Activated CD4-positive, alpha-beta T cell treated with anti-CD3 and anti-CD28 coated beads, Interleukin-10, Interleukin-2, amounts not matched to agents 100 ng/mL and 50 ng/mL, durations not matched to agents 16 hours and 8 hours (primary cell): ENCODE results near the gene BRPF1.

Source experiments
- DNase-seq: peaks from one replicate; pipeline ENCODE4 v3.0.0-alpha.2; 2020

The BRPF1 gene

DNA sequence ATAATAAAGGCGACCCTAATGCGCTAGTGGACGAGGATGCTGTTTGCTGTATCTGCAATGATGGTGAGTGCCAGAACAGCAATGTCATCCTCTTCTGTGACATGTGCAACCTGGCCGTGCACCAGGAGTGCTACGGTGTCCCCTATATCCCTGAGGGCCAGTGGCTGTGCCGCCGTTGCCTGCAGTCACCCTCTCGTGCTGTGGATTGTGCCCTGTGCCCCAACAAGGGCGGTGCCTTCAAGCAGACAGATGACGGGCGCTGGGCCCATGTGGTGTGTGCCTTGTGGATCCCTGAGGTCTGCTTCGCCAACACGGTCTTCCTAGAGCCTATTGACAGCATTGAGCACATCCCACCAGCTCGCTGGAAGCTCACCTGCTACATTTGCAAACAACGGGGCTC lies 7.6 kb downstream of the BRPF1 start:
- DNase-seq, result no peak

DNA sequence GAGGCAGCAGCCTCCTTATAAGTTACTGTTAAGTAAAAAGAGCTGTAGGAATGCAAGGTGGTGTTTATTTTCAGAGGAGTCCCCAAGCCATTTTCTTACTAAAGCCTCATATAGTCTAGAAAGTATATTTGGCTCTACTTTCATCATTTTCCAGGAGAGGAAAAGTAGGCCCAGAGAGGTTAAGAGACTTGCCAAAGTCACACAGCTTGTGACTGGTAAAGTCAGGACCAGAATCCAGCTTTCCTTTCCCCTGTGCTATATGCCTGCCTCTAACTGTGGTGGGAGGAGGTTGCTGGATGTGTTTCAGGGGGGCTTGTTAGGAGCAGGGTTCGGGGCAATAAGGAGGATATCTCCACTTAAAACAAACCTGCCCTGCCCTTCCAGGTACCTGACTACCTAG lies 11.0 kb downstream of the BRPF1 start:
- no peak for DNase-seq

DNA sequence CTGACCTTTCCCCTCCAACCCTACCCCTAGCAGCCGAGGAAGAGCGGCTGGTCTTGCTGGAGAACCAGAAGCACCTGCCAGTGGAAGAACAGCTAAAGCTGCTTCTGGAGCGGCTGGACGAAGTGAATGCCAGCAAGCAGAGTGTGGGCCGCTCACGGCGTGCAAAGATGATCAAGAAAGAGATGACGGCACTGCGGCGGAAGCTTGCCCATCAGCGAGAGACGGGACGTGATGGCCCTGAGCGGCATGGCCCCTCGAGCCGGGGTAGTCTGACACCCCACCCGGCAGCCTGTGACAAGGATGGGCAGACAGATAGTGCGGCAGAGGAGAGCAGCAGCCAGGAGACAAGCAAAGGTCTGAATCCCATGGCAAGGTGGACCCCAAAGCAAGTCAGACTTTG lies 12.0 kb downstream of the BRPF1 start:
- DNase-seq, result no peak

DNA sequence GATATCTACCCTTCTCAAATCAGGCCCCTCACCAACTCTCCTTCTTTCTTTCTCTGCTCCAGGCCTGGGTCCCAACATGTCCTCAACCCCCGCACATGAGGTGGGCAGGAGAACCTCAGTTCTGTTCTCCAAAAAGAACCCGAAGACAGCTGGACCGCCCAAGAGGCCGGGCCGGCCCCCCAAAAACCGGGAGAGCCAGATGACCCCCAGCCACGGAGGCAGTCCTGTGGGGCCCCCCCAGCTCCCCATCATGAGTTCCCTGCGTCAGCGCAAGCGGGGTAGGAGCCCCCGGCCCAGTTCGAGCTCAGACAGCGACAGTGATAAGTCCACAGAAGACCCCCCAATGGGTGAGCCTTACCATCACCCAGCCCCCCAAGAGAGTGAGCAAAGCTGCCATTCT lies 12.6 kb downstream of the BRPF1 start:
- DNase-seq, result no peak

DNA sequence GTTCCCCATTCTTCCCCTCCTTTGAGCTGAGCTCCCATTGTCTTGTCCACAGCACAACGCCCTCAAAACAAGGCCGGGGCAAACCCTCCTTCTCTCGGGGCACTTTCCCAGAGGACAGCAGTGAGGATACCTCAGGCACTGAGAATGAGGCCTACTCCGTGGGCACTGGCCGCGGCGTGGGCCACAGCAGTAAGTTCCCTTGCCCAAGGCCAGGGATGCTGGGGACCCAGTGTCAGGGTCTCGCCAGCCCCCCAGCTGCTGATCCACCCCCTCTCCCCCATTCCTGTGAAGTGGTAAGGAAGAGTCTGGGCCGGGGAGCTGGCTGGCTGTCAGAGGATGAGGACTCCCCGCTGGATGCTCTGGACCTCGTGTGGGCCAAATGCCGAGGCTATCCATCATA lies 14.0 kb downstream of the BRPF1 start:
- no peak for DNase-seq

DNA sequence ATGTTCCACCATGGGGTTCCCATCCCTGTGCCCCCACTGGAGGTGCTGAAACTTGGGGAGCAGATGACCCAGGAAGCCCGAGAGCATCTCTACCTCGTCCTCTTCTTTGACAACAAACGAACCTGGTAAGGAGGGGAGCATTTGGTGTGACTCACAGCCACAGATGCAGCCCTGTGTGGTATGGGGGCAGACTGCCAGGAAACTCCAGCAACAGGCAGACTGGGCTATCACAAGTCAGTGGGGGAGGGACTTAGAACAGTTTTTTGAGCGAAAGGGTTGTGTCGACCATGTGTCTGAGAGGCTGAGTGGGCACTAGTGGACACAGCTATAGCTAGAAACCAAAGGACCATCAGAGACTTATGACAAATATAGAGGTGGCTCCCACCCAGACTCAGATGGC lies 14.8 kb downstream of the BRPF1 start:
- no peak for DNase-seq

DNA sequence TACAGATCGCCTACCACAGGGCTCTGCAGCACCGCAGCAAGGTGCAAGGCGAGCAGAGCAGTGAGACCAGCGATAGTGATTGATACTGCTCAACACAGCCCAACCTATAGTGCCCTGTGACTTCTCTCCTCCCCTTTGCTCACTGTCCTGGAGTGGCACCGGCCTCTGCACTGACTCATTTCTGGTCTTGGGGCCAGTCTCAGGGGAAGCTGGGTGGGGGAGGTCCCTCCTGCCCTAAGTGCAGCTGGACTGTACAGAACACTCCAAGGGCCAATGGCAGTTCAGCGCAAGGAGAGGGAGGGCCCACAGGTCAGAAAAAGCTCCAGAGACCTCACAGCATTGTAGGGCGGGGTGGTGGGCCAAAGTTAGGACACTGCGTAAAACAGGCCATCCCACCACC lies 15.7 kb downstream of the BRPF1 start:
- no peak for DNase-seq

DNA sequence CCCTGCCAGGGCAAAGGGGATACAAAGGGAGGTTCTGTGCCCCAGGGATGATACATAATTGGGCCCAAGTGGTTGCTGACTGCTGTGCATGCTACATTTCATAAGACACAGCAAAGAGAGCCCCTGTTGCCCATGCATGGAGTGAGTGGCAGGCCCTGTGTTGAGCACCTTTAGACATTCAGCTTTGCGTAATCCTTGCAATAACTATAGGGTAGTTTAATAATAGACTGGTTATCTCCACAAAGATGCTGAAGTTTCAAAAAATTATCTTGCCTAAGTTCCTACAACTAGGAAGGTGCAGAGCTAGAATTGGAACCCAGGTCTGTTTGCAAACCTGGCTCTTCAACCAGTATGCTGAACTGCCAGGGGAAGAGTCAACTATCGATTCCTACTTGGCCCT lies 16.5 kb downstream of the BRPF1 start:
- no peak for DNase-seq

DNA sequence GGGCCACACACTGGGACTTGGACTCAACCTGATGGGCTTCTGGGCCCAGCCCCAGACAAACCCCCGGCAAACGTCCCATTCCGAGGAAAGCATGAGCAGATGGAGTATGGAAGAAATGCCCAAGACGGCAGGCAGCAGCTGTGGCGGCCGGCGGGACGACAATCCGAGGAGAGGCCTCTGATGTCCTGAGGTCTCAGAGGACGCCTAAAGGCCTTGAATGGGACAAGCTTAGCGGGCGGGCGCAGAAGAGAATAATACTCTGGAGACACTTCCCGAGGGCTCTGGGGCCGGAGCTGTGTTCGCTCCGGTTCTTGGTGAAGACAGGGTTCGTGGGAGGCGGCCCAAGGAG lies 17.7 kb downstream of the BRPF1 start:
- no peak for DNase-seq

DNA sequence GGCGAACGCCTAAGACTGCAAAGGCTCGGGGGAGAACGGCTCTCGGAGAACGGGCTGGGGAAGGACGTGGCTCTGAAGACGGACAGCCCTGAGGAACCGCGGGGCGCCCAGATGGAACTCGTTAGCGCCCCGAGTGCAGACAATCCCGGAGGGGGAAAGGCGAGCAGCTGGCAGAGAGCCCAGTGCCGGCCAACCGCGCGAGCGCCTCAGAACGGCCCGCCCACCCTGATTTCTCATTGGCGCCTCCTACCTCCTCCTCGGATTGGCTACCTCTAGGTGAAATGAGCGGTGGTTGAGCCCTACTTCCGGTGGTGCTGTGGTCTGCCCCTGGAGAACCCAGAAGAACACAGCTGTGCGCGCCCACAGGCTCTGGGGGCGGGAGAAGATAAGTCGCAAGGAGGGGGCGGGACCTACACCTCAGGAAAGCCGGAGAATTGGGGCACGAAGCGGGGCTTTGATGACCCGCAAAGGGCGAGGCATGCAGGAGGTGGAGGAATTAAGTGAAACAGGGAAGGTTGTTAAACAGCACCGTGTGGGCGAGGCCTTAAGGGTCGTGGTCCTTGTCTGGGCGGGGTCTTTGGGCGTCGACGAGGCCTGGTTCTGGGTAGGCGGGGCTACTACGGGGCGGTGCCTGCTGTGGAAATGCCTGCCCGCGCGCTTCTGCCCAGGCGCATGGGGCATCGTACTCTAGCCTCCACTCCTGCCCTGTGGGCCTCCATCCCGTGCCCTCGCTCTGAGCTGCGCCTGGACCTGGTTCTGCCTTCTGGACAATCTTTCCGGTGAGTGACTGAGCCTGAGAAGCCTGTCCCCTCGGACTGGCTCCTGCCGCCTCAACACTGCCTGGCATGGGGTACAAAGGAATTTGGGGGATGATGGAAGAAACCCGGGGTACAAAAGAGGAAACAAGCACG lies 18.4 kb downstream of the BRPF1 start, which contains the start of gene OGG1:
Gene OGG1, plus strand, starts transcription at position 308 of the 911 bp plus-strand sequence. Its CDS starts 335 bp downstream, at position 643.
- peak; percentile 99 for DNase-seq

DNA sequence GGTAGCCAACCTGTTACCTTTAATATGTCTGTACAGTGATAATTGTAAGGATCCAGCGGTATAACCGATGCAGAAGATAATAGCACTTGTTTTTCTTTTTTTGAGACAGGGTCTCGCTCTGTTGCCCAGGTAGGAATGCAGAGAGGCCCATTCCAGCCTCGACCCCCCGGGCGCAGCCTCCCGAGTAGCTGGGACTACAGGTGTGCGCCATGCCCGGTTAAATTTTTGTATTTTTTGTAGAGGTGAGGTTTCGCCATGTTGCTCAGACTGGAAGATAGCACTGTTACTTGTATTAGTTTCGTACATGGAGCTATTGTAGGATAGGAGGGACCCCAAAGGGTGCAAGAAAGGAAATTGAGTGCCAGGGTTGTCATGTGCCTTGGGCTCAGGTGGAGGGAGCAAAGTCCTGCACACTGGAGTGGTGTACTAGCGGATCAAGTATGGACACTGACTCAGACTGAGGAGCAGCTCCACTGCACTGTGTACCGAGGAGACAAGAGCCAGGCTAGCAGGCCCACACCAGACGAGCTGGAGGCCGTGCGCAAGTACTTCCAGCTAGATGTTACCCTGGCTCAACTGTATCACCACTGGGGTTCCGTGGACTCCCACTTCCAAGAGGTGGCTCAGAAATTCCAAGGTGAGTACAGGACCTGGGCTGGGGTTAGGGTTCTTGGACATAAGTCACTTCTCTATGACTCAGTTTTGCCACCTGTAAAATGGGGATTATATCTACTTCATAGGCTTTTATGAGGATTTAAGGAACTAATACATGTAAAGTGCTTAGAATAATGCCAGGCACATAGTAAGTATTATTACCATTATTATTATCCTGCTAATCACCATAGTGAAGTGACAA lies 19.2 kb downstream of the BRPF1 start:
- DNase-seq, result no peak

DNA sequence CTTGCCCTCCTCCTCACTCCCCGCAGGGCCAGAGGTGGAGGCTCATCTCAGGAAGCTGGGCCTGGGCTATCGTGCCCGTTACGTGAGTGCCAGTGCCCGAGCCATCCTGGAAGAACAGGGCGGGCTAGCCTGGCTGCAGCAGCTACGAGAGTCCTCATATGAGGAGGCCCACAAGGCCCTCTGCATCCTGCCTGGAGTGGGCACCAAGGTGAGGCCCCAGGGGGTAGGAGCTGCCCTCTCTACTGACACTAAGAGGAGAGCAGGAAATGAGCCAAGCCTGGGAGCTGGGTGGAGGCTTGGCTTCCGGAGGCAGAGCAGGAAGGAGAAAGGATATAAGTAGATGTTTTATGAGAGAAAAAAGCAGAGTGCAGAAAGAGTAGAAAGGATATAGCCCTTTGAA lies 23.1 kb downstream of the BRPF1 start:
- DNase-seq, result peak; percentile 21

DNA sequence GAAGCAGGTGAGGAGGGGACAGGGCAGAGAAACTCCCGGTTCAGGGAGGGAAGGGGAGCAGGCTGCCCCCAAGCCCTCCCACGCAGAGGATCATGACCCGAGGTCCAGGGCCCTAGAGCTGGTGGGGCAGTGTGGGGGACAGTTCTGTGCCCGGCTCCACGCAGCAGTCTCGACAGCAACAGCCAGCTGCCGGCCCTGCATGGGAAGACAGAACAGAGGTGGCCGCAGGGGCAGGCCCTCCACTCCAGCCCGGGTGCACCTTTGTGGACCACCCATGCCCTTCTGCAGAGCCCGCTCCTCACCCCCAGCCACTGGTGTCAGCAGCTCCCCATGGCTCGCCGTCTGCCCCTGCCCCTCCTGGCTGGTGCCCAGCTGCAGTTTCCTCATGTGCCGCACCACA lies 25.9 kb downstream of the BRPF1 start:
- DNase-seq, result no peak

DNA sequence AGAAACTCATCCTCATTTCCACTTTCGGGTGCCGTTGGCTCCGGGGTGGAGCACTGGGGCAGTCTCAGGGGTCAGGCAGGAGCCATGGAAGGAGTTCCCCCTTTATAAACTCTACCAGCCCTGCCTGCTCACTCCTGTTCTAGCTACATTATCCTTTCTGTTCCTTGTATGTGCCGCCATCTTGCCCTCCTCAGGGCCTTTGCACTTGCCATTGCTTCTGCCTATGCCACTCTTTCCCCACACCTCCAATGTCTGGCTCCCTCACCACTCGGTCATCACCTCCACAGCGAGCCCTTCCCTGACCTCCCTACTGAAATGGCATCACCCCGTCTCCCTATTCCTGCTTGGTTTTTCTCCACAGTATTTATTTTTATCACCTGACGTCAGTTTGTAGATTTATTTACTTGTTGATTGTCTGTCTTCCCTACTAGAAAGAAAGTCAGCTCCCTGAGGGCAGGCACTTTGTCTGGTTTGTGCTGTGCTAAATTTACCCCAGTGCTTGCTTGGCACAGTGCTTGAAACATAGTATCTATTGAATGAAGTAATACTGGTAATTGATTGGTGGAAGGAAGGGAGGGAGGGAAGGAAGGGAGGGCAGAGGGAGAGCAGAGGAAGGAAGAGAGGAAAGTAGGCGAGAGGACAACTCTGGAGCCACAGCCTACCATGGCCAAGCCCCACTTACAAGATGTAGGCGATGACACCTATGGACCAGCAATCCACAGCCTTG lies 29.4 kb downstream of the BRPF1 start:
- no peak for DNase-seq

DNA sequence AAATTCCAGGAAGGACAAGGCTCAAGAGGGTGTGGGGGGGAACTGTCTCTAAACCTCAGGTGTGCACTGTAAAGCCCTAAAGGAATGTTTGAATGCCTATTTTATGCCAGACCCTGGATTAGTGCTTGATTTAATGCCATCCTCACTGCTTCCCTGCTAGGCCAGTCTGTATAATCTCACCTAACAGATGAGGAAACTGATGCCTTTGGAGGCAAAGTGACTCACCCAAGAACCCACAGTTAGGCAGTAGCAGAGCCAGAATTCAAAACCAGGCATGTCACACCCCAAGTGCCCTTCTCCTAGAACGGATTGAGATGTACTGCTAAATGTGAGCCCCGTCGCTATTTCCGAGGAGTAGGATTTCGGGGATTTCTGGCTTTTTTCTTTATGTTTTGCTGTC lies 30.4 kb downstream of the BRPF1 start:
- DNase-seq, result no peak

DNA sequence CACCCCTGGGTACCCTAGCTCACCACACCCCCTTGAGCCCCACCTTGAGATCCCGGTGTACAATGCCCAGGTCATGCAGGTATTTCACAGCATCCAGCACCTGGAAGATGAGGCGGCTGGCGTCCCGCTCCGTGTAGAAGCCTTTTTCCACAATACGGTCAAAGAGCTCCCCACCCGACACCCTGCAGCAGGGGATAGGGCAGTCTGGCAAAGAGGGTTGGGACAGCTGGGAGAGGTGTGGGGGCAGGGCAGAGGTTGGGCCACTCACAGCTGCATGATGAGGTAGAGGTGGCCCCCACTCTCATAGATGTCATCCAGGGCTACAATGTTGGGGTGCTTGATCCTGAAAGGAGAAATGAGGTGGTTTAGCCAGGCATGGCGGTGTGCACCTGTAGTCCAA lies 31.3 kb downstream of the BRPF1 start:
- no peak for DNase-seq

DNA sequence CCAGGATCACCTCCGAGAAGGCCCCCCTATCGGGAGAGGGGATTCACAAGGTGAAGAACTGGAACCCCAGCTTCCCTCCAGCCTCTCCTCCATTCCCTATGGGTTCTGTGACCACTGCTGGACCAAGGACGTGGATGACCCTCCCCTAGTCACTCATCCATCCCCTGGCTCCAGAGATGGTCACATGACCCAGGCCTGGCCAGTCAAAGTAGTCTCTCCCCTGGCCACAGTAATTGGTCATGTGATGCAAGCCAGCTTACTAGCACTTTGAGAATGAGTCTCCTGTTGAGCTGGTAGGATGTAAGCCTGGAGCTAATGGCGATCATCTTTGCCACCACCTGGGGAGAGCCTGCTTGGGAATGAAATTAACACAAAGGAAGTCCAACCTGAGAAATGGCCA lies 34.3 kb downstream of the BRPF1 start:
- no peak for DNase-seq

DNA sequence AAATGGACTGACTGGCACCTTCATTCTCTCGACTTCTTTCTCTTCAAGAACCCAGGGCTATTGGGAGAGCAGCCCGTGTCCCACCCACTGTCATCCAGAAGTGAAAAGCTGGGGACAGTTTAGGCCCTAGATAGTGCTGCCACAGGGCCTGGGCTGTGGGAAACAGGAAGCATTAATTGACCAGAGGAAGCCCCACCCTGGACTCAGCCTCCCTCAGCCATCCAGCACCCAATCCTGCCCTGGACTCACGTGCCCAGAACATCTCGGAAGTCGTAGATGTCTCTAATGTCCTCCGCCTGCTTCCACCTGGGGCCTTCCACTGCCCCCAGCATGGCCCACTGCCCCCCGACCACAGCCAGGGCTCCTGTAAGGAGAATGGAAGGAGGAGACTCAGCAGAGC lies 35.9 kb downstream of the BRPF1 start:
- DNase-seq, result no peak

DNA sequence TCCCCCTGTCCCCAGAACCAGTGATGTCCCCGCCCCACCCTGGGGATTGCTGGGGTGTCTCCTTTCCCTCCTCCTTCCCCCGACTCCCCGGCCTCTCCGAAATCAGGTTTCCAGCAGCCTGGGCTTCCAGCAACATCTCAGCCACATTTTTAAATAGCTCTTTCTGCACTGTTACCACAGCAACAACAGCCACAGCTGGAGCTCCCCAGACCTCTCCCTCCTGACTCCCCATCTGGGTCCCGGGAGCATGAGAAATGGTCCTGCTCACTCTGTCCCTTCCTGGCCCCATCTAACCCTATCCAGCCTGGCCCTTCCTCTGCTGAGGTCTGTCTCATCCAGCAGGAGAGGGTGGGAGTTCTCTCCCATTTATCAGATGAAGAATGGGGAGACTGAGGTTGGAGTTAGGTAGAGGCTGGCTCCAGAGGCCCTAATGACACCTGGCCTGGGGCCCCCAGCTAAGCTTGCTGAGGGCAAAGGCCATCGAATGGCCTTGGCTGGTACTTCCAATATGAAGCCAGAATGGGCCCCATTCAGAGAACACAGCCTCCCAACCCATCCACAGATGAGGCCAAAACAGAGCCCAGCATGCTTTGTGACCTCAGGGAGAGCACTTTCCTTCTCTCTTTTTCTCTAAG lies 36.7 kb downstream of the BRPF1 start:
- no peak for DNase-seq

DNA sequence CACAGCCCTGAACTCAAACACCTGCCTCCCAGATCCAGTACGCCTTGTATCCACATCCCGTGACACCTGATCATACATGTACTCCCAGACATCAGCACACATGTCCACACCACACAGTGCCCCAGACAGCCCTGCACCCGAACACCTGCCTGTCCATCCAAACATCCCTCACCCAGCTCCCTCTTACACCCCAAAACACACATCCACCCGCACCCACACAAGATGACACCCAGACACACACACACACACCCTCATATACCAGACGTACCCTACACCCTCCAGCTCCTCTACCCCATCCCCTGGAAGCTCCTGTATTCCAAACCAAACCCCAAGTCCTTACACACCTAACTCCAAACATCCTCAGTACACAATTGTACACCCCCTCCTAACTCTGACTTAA lies 37.5 kb downstream of the BRPF1 start:
- DNase-seq, result no peak

DNA sequence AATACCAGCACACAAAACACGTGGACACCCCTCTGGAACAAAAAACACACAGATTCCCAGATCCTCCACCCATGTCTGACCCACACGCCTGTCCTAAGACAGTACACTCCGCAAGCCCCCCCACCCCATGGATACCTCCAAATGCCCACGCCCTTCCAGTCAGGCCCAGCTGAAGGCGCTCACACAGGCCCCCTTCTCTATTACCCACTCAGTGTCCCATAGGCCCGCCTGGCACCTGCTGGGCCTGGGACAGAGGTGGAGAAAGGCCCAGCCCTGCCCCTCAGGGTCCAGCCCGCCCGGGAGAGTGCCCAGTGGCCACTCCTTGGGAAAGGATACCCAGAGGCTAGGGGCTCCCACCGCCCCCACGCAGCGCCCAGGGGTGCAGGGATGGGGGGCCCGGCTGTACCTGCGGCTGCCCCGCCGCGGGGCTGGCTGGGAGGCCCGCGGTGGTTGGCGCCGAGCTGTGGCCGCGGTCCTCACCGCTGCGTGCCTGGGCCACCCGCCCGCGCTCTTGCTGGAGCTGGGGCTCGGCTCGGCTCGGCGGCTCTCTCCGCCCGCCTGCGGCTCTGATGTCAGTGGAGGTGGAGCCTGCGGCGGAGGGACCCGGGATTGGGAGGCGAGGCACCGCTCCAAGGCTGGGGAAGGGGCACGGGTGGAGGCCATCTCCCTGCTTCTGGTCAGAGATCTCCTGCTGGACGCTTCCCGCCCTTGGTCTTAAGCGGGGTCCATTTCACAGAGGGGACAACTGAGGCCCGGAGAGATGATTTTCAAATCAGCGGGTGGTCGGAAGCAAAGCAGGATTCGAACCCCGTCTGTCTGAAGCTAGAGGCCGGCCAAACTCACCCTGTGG lies 38.1 kb downstream of the BRPF1 start, which contains the start of gene CAMK1:
Gene CAMK1, minus strand, starts transcription at position 522 of the 850 bp plus-strand sequence. CDS start 2,198 bp downstream, outside the sequence.
- DNase-seq, result peak; percentile 80
